AG09309 (cell line): ENCODE data around the gene TMA7.
"Not testable (repeated sequence)": the region's sequence is repeated elsewhere in the genome, so short reads cannot be mapped to it uniquely, and the experiment has no call there.

Experiments
- DNase-seq: peaks from one replicate; pipeline ENCODE4 v3.0.0-alpha.2; 2010; ENCODE audit warnings: low read depth
- H3K4me3 ChIP-seq: 2 replicates; pipeline ENCODE4 v1.5.1; 2011; ENCODE audit warnings: mild to moderate bottlenecking, low read depth, low read length, moderate library complexity; ENCODE audit not compliant: control insufficient read depth
- CTCF ChIP-seq: IDR thresholded peaks from 2 replicates; pipeline ENCODE4 v1.5.1; 2011; ENCODE audit warnings: mild to moderate bottlenecking, low read depth, low read length, inconsistent platforms; ENCODE audit not compliant: insufficient read depth, control insufficient read depth; ENCODE audit errors: missing control alignments

Gene TMA7

GRCh38 chr3:48459773-48460516 is 19.9 kb downstream of the TMA7 start:
- TF ChIP-seq CTCF: no peak
- DNase-seq: no peak
- no peak overlapping the region for H3K4me3 ChIP-seq

GRCh38 chr3:48460517-48460902 is 20.5 kb downstream of the TMA7 start:
- TF ChIP-seq CTCF: no peak
- no peak overlapping the region for H3K4me3 ChIP-seq

GRCh38 chr3:48461767-48462166 is 21.7 kb downstream of the TMA7 start:
- H3K4me3 ChIP-seq, DNase-seq: not testable (repeated sequence)

More at GRCh38 chr3:48460517-48460902, 20.5 kb downstream of the TMA7 start:
- DNase-seq: no peak

GRCh38 chr3:48463703-48464102 is 23.6 kb downstream of the TMA7 start:
- TF ChIP-seq CTCF: no peak
- DNase-seq: no peak
- H3K4me3 ChIP-seq: no peak overlapping the region

- DNase-seq: no peak
- no peak for TF ChIP-seq CTCF
- no peak overlapping the region for H3K4me3 ChIP-seq
Measured at GRCh38 chr3:48464713-48465221, 24.7 kb downstream of the TMA7 start.

- DNase-seq: no peak
- no peak overlapping the region for H3K4me3 ChIP-seq
- TF ChIP-seq CTCF: no peak
Measured at GRCh38 chr3:48465237-48465530, 25.1 kb downstream of the TMA7 start.

- H3K4me3 ChIP-seq: peak overlapping the region; percentile 46
- peak; percentile 76 for TF ChIP-seq CTCF
Measured at GRCh38 chr3:48465531-48466378, 25.7 kb downstream of the TMA7 start.

More at GRCh38 chr3:48465531-48466378, 25.7 kb downstream of the TMA7 start:
- DNase-seq: peak; percentile 100
